ENCODE data around the gene OSCAR. TPM values are rescaled to one million over a fixed set of nuclear protein-coding genes. Genes with fewer than 3 reads are reported as not detected.

The OSCAR gene
- total and polyA plus RNA-seq, 2 of the 13 experiments (the other 11 are each of a cell fraction or from before 2014, with no cell fraction given), result 1.9 TPM; not detected in 1

DNA sequence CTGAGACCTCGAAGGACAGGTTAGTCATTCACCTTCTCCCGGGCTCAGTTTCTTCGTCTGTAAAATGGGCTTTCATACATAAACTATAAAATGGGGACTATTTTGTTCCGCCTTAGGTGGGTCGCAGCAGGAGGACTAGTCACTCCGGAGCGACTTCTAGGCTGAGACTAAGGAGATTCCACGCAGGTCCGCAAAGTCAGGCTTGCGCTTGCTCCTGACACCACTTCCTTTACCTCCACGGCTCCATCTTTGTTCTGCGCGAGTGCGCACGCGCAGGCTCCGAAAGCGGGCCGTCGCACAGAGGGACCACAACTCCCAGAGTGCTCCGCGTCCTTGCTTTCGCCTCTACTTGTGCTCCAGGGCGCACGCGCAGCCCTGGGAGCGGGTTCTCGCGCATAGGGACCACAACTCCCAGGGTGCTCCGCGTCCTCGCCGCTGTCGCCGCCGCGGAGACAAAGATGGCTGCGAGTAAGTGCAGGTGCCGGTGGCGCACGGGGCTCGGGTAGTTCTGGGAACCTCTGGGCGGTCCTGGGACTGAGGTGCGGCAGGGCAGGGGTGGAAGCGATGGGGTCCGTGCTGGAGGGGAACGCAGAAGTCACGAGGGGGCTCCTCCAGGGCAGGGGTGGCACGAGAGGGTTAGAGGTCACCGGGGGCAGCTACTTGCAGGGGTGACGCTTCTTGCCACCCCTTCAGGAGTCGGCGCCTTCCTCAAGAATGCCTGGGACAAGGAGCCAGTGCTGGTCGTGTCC is 2.0 kb upstream of the OSCAR start, which contains the start of gene NDUFA3 (continued):
- TF ChIP-seq ZNF709 (CRISPR knock-in tag; IDR thresholded peaks at IDR 0.05), result peak; percentile 61; the same call in 1 of the 2 replicates
- TF ChIP-seq ZNF572 (CRISPR knock-in tag; IDR thresholded peaks at IDR 0.05), result no peak; the same call in 1 of the 2 replicates
- no peak for TF ChIP-seq ZNF20 (CRISPR knock-in tag; IDR thresholded peaks at IDR 0.05)
- TF ChIP-seq, protein P1, sequence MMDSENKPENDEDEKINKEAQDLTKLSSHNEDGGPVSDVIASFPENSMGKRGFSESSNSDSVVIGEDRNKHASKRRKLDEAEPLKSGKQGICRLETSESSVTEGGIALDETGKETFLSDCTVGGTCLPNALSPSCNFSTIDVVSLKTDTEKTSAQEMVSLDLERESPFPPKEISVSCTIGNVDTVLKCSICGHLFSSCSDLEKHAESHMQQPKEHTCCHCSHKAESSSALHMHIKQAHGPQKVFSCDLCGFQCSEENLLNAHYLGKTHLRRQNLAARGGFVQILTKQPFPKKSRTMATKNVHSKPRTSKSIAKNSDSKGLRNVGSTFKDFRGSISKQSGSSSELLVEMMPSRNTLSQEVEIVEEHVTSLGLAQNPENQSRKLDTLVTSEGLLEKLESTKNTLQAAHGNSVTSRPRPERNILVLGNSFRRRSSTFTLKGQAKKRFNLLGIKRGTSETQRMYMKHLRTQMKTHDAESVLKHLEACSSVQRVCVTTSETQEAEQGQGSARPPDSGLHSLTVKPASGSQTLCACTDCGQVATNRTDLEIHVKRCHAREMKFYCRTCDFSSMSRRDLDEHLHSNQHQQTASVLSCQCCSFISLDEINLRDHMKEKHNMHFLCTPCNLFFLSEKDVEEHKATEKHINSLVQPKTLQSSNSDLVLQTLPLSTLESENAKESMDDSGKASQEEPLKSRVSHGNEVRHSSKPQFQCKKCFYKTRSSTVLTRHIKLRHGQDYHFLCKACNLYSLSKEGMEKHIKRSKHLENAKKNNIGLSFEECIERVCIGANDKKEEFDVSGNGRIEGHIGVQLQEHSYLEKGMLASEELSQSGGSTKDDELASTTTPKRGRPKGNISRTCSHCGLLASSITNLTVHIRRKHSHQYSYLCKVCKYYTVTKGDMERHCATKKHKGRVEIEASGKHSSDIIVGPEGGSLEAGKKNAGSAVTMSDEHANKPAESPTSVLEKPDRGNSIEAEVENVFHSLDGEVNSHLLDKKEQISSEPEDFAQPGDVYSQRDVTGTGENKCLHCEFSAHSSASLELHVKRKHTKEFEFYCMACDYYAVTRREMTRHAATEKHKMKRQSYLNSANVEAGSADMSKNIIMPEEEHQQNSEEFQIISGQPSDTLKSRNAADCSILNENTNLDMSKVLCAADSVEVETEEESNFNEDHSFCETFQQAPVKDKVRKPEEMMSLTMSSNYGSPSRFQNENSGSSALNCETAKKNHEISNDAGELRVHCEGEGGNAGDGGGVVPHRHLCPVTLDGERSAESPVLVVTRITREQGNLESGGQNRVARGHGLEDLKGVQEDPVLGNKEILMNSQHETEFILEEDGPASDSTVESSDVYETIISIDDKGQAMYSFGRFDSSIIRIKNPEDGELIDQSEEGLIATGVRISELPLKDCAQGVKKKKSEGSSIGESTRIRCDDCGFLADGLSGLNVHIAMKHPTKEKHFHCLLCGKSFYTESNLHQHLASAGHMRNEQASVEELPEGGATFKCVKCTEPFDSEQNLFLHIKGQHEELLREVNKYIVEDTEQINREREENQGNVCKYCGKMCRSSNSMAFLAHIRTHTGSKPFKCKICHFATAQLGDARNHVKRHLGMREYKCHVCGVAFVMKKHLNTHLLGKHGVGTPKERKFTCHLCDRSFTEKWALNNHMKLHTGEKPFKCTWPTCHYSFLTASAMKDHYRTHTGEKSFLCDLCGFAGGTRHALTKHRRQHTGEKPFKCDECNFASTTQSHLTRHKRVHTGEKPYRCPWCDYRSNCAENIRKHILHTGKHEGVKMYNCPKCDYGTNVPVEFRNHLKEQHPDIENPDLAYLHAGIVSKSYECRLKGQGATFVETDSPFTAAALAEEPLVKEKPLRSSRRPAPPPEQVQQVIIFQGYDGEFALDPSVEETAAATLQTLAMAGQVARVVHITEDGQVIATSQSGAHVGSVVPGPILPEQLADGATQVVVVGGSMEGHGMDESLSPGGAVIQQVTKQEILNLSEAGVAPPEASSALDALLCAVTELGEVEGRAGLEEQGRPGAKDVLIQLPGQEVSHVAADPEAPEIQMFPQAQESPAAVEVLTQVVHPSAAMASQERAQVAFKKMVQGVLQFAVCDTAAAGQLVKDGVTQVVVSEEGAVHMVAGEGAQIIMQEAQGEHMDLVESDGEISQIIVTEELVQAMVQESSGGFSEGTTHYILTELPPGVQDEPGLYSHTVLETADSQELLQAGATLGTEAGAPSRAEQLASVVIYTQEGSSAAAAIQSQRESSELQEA (CRISPR knock-in tag; IDR thresholded peaks at IDR 0.05; ENCODE audit: not compliant biosample characterization), result no peak
- TF ChIP-seq REXO4 (CRISPR knock-in tag; IDR thresholded peaks at IDR 0.05; ENCODE audit: borderline replicate concordance), result no peak
- no peak for TF ChIP-seq ZNF558 (CRISPR knock-in tag; IDR thresholded peaks at IDR 0.05; ENCODE audit: borderline replicate concordance)
- TF ChIP-seq JDP2 (CRISPR knock-in tag; IDR thresholded peaks at IDR 0.05; ENCODE audit: borderline replicate concordance), result no peak
- no peak for TF ChIP-seq MAFG (CRISPR knock-in tag; IDR thresholded peaks at IDR 0.05)
- no peak for TF ChIP-seq MZF1 (CRISPR knock-in tag; IDR thresholded peaks at IDR 0.05; ENCODE audit: borderline replicate concordance)
- no peak for TF ChIP-seq SNAI1 (CRISPR knock-in tag; IDR thresholded peaks at IDR 0.05; ENCODE audit: borderline replicate concordance)
- TF ChIP-seq ZKSCAN5 (CRISPR knock-in tag; IDR thresholded peaks at IDR 0.05), result no peak
- TF ChIP-seq HMG20A (CRISPR knock-in tag; IDR thresholded peaks at IDR 0.05; ENCODE audit: borderline replicate concordance), result no peak
- no peak for TF ChIP-seq NFE2L1 (CRISPR knock-in tag; IDR thresholded peaks at IDR 0.05; ENCODE audit: borderline replicate concordance)
- peak; percentile 41; the same call in 1 of the 2 replicates for TF ChIP-seq RXRA (CRISPR knock-in tag; IDR thresholded peaks at IDR 0.05)
- TF ChIP-seq GATAD1 (CRISPR knock-in tag; IDR thresholded peaks at IDR 0.05), result peak; percentile 97
- no peak for TF ChIP-seq DMTF1 (CRISPR knock-in tag; IDR thresholded peaks at IDR 0.05)
- no peak for TF ChIP-seq NCOA1 (CRISPR knock-in tag; IDR thresholded peaks at IDR 0.05)
- 0 out of 2 replicates have a peak, but pooled peaks have one; percentile 69 for TF ChIP-seq ZNF230 (CRISPR knock-in tag; IDR thresholded peaks at IDR 0.05)
- TF ChIP-seq RXRB (CRISPR knock-in tag; IDR thresholded peaks at IDR 0.05; ENCODE audit: borderline replicate concordance), result peak; percentile 57; the same call in 1 of the 2 replicates
- no peak for TF ChIP-seq ZFP37 (CRISPR knock-in tag; IDR thresholded peaks at IDR 0.05; ENCODE audit: borderline replicate concordance)
